ENCODE data around the gene DEDD. TPM values are rescaled to one million over a fixed set of nuclear protein-coding genes. Genes with fewer than 3 reads are reported as not detected.

Gene DEDD
- total and polyA plus RNA-seq, 2 experiments from 2014 or later = 22.8 to 35.3 TPM

DNA sequence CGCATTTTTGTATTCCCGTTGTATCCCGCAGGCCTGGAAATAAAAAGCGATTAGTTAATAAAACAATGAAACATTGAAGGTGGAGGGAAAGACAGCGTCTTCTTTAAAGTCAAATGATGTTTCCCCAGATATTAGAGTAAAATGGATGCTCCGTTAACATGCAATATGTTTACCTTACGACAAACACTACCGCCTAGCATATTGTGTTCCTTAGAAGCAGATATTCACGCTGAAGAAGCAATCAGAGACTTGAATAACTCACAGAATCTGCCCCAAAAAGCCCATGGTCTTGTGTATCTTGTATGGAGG is 45.4 kb upstream of the DEDD start:
- Histone ChIP-seq H3K79me2 (replicated peaks; ENCODE audit: insufficient read depth) (peaks cover 8% of the 10 kb centered on the region), H3K4me1 (ENCODE audit: insufficient read depth) (peaks cover 15% of the 10 kb centered on the region; the same call in 1 of the 2 replicates), H3K27me3 (ENCODE audit: insufficient read depth) (no peaks in the 10 kb centered on the region), H3K4me2 (peak overlapping the region; percentile 100), H3F3A (replicated peaks; ENCODE audit: low read depth) (no peaks in the 10 kb centered on the region), H3K9me2 (ENCODE audit: insufficient read depth) (no peaks in the 10 kb centered on the region), H3K4me3 (peak overlapping the region; percentile 99), H4K20me1 (replicated peaks; ENCODE audit: insufficient read depth) (peaks cover 6% of the 10 kb centered on the region; the same call in 1 of the 2 replicates), H3K36me3 (ENCODE audit: insufficient read depth) (peaks cover 7% of the 10 kb centered on the region), H2AFZ (peak overlapping the region; percentile 98; the same call in 1 of the 2 replicates), H3K27ac (ENCODE audit: low read depth) (peak overlapping the region; percentile 92; the same call in 1 of the 2 replicates)
- Mint-ChIP-seq H3K27ac (peak overlapping the region; percentile 99), H3K4me3 (peak overlapping the region; percentile 98), H3K4me1 (peaks cover 15% of the 10 kb centered on the region), H3K36me3 (ENCODE audit: low read depth) (peaks cover 27% of the 10 kb centered on the region), H3K27me3 (ENCODE audit: insufficient read depth, low read depth, poor library complexity) (peaks cover 2% of the 10 kb centered on the region), H3K9me3 (no peaks in the 10 kb centered on the region)
- TF ChIP-seq CREB1 (CRISPR knock-in tag; IDR thresholded peaks at IDR 0.05; ENCODE audit: low read depth) (no peak), POLR2AphosphoS5 (IDR thresholded peaks at IDR 0.05; ENCODE audit: low read depth) (no peak), JUNB (IDR thresholded peaks at IDR 0.05; ENCODE audit: unreplicated experiment) (no peak), EZH2phosphoT487 (IDR thresholded peaks at IDR 0.05; ENCODE audit: unreplicated experiment) (no peak), STAT1 (IDR thresholded peaks at IDR 0.05; ENCODE audit: unreplicated experiment) (no peak), EZH2 (IDR thresholded peaks at IDR 0.05; ENCODE audit: low read depth, unreplicated experiment) (no peak), ZNF331 (CRISPR knock-in tag; IDR thresholded peaks at IDR 0.05; ENCODE audit: low read depth) (no peak), ZNF114 (CRISPR knock-in tag; IDR thresholded peaks at IDR 0.05) (no peak), NANOG (IDR thresholded peaks at IDR 0.05; ENCODE audit: borderline replicate concordance) (no peak)
- TF ChIP-seq, protein P1, sequence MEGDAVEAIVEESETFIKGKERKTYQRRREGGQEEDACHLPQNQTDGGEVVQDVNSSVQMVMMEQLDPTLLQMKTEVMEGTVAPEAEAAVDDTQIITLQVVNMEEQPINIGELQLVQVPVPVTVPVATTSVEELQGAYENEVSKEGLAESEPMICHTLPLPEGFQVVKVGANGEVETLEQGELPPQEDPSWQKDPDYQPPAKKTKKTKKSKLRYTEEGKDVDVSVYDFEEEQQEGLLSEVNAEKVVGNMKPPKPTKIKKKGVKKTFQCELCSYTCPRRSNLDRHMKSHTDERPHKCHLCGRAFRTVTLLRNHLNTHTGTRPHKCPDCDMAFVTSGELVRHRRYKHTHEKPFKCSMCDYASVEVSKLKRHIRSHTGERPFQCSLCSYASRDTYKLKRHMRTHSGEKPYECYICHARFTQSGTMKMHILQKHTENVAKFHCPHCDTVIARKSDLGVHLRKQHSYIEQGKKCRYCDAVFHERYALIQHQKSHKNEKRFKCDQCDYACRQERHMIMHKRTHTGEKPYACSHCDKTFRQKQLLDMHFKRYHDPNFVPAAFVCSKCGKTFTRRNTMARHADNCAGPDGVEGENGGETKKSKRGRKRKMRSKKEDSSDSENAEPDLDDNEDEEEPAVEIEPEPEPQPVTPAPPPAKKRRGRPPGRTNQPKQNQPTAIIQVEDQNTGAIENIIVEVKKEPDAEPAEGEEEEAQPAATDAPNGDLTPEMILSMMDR (conservative IDR thresholded peaks at IDR 0.05; ENCODE audit: low read depth in 2 of 2) = no peak; a peak in 1 of 4 replicates
- TF ChIP-seq, protein P2, sequence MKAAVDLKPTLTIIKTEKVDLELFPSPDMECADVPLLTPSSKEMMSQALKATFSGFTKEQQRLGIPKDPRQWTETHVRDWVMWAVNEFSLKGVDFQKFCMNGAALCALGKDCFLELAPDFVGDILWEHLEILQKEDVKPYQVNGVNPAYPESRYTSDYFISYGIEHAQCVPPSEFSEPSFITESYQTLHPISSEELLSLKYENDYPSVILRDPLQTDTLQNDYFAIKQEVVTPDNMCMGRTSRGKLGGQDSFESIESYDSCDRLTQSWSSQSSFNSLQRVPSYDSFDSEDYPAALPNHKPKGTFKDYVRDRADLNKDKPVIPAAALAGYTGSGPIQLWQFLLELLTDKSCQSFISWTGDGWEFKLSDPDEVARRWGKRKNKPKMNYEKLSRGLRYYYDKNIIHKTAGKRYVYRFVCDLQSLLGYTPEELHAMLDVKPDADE (IDR thresholded peaks at IDR 0.05) = no peak
- TF ChIP-seq, protein P3, sequence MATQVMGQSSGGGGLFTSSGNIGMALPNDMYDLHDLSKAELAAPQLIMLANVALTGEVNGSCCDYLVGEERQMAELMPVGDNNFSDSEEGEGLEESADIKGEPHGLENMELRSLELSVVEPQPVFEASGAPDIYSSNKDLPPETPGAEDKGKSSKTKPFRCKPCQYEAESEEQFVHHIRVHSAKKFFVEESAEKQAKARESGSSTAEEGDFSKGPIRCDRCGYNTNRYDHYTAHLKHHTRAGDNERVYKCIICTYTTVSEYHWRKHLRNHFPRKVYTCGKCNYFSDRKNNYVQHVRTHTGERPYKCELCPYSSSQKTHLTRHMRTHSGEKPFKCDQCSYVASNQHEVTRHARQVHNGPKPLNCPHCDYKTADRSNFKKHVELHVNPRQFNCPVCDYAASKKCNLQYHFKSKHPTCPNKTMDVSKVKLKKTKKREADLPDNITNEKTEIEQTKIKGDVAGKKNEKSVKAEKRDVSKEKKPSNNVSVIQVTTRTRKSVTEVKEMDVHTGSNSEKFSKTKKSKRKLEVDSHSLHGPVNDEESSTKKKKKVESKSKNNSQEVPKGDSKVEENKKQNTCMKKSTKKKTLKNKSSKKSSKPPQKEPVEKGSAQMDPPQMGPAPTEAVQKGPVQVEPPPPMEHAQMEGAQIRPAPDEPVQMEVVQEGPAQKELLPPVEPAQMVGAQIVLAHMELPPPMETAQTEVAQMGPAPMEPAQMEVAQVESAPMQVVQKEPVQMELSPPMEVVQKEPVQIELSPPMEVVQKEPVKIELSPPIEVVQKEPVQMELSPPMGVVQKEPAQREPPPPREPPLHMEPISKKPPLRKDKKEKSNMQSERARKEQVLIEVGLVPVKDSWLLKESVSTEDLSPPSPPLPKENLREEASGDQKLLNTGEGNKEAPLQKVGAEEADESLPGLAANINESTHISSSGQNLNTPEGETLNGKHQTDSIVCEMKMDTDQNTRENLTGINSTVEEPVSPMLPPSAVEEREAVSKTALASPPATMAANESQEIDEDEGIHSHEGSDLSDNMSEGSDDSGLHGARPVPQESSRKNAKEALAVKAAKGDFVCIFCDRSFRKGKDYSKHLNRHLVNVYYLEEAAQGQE (IDR thresholded peaks at IDR 0.05; ENCODE audit: unreplicated experiment) = no peak
- TF ChIP-seq, protein P4, sequence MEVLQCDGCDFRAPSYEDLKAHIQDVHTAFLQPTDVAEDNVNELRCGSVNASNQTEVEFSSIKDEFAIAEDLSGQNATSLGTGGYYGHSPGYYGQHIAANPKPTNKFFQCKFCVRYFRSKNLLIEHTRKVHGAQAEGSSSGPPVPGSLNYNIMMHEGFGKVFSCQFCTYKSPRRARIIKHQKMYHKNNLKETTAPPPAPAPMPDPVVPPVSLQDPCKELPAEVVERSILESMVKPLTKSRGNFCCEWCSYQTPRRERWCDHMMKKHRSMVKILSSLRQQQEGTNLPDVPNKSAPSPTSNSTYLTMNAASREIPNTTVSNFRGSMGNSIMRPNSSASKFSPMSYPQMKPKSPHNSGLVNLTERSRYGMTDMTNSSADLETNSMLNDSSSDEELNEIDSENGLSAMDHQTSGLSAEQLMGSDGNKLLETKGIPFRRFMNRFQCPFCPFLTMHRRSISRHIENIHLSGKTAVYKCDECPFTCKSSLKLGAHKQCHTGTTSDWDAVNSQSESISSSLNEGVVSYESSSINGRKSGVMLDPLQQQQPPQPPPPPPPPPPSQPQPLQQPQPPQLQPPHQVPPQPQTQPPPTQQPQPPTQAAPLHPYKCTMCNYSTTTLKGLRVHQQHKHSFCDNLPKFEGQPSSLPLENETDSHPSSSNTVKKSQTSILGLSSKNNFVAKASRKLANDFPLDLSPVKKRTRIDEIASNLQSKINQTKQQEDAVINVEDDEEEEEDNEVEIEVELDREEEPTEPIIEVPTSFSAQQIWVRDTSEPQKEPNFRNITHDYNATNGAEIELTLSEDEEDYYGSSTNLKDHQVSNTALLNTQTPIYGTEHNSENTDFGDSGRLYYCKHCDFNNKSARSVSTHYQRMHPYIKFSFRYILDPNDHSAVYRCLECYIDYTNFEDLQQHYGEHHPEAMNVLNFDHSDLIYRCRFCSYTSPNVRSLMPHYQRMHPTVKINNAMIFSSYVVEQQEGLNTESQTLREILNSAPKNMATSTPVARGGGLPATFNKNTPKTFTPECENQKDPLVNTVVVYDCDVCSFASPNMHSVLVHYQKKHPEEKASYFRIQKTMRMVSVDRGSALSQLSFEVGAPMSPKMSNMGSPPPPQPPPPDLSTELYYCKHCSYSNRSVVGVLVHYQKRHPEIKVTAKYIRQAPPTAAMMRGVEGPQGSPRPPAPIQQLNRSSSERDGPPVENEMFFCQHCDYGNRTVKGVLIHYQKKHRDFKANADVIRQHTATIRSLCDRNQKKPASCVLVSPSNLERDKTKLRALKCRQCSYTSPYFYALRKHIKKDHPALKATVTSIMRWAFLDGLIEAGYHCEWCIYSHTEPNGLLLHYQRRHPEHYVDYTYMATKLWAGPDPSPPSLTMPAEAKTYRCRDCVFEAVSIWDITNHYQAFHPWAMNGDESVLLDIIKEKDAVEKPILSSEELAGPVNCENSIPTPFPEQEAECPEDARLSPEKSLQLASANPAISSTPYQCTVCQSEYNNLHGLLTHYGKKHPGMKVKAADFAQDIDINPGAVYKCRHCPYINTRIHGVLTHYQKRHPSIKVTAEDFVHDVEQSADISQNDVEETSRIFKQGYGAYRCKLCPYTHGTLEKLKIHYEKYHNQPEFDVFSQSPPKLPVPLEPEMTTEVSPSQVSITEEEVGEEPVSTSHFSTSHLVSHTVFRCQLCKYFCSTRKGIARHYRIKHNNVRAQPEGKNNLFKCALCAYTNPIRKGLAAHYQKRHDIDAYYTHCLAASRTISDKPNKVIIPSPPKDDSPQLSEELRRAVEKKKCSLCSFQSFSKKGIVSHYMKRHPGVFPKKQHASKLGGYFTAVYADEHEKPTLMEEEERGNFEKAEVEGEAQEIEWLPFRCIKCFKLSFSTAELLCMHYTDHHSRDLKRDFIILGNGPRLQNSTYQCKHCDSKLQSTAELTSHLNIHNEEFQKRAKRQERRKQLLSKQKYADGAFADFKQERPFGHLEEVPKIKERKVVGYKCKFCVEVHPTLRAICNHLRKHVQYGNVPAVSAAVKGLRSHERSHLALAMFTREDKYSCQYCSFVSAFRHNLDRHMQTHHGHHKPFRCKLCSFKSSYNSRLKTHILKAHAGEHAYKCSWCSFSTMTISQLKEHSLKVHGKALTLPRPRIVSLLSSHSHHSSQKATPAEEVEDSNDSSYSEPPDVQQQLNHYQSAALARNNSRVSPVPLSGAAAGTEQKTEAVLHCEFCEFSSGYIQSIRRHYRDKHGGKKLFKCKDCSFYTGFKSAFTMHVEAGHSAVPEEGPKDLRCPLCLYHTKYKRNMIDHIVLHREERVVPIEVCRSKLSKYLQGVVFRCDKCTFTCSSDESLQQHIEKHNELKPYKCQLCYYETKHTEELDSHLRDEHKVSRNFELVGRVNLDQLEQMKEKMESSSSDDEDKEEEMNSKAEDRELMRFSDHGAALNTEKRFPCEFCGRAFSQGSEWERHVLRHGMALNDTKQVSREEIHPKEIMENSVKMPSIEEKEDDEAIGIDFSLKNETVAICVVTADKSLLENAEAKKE (CRISPR knock-in tag; IDR thresholded peaks at IDR 0.05) = no peak
- DNase-seq (ENCODE audit: low spot score) (no peak), ATAC-seq (no peak)
